HG02970 (cell line): Measurements from ENCODE around the gene CHRNA4.
"Not testable (repeated sequence)": the region's sequence is repeated elsewhere in the genome, so short reads cannot be mapped to it uniquely, and the experiment has no call there.

Experiments
- ATAC-seq: cut with Tn5 transposase; IDR thresholded peaks from one replicate; pipeline ENCODE4 v1.9.1; 2021; ENCODE audit warnings: mild to moderate bottlenecking, moderate library complexity, moderate number of reproducible peaks; ENCODE audit not compliant: unreplicated experiment, low FRiP score

Gene CHRNA4

DNA sequence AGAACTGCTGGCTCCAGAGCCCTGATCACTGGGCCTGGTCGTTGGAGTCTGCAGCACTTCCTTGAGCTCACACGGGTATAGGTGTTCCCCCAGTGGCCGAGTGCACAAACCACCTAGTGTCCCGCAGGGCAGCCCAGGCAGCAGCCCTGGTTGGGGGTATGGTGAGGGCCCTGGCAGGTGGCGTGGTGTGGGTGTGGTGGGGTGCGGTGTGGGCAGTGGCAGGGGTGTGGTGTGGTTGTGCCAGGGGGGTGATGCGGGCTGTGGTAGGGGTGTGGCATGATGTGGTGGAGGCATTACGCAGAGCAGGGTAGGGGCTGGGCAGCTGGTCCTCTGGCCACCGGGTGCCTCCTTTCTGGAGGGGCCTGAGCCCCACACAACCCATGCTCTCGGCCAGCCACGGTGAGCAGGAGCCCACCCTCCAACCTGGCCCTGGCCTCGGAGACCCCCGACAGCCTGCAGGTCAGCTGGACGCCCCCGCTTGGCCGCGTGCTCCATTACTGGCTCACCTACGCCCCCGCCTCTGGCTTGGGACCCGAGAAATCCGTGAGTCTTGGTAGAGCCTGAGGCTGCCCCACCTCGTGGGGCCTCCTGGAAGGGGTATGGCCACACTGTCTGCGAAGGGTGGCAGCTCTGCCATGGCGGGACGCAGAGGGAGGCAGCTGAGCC is 47.7 kb downstream of the CHRNA4 start:
- ATAC-seq = no peak

DNA sequence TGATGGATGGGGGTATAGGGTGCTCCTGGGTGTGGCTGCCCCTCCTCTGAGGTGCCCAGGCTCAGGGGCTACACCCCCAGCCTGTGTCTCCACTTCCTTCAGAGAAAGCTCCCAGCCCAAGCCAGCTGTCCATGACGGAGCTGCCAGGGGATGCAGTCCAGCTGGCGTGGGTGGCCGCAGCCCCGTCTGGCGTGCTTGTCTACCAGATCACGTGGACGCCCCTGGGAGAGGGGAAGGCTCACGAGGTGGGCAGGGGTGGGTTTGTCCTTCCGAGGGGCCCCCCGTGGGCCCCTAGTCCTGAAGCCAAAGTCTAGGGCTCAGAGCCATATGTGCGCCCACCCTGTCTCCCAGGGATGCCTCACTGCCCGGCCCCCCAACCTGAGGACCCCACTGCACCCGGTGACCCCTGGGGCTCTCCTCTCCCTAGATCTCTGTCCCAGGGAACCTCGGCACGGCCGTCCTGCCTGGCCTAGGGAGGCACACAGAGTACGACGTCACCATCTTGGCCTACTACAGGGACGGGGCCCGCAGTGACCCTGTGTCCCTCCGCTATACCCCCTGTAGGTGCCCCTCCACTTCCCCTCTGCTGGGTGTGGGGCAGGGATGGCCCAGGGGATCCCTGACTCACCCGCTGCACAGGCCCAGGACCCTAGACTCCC is 48.3 kb downstream of the CHRNA4 start:
- ATAC-seq = no peak

DNA sequence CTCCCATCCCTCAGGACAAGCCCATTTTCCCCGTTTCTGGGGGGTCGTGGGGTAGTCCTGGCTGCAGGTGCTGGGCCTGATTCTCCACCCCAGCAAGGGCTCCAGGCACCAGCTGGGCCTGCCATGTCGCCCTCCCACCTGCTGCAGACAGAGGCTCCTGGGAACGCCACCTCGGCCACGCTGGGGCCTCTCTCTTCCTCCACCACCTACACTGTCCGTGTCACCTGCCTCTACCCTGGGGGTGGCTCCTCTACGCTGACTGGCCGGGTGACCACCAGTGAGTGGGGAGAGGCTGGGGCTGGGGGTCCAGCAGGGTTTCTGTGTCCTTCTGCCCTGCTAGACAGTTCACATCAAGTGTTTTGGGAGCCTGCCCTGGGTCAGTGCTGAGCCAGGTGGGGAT is 48.9 kb downstream of the CHRNA4 start:
- no peak for ATAC-seq

DNA sequence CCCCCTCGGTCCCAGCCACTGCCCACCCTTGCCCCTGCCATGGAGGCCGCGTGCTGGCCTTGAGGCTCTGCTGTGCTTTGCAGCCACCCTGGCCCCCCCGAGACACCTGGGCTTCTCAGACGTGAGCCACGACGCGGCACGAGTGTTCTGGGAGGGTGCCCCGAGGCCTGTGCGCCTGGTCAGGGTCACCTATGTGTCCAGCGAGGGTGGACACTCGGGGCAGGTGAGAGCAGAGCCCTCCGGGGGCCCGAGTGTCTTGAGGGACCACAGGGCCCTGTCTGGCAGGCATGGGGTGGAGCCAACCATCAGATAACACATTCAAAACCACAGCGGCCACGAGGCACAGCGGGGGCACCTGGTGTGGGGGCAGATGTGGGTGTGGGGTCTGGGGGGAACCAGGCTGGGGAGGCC is 49.3 kb downstream of the CHRNA4 start:
- ATAC-seq = no peak

DNA sequence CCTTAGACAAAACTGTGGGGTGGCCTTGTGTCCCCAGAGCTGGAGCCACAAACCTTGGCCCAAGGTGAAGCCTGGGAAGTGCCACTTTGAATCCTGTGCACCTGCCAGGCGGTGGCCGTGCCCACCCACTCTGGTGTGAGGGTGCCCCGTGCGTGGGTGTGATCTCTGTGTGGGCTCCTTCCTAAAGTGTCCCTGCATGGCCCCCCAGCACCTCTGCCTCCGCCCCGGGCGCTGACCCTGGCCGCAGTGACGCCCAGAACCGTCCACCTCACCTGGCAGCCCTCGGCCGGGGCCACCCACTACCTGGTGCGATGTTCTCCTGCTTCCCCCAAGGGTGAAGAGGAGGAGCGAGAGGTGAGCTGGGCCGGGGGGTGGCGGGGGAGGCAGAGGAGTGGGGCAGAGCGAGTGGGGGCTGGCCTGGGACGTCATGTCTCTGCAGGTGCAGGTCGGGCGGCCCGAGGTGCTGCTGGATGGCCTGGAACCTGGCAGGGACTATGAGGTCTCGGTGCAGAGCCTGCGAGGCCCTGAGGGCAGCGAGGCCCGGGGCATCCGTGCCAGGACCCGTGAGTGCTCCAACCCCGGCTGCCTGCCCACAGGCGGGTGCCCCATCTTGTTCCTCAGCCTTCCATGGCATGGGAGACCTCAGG is 49.8 kb downstream of the CHRNA4 start:
- no peak for ATAC-seq

DNA sequence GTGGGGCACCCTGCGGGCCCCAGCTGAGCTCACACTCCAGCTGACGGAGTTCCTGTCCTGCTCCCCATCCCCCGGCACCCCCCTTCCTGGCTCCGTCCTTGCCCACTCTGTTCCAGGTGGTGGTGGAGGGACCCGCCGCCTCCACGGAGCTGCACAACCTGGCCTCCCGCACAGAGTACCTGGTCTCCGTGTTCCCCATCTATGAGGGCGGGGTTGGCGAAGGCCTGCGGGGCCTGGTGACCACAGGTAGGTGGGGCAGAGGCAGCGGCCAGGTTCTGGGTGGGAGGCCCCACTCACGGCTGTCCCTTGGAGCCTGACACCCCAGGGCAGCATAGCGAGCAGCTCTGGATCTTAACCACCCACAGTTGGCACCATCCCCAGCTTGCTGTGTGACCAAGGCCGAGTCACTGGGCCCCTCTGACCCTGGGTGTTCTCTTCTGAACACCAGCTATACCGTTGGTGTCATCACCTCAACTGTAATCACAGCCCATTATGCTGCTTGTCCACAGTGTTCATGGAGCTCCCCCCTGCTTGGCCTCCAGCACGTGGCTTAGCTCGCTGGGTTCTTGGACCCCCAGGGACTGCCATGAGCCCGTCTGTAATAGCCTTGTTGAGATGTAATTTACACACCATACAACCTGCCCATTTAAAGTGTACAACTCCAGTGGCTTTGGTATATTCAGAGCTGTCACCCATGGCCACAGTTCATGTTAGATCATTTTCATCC is 50.7 kb downstream of the CHRNA4 start:
- ATAC-seq = no peak

DNA sequence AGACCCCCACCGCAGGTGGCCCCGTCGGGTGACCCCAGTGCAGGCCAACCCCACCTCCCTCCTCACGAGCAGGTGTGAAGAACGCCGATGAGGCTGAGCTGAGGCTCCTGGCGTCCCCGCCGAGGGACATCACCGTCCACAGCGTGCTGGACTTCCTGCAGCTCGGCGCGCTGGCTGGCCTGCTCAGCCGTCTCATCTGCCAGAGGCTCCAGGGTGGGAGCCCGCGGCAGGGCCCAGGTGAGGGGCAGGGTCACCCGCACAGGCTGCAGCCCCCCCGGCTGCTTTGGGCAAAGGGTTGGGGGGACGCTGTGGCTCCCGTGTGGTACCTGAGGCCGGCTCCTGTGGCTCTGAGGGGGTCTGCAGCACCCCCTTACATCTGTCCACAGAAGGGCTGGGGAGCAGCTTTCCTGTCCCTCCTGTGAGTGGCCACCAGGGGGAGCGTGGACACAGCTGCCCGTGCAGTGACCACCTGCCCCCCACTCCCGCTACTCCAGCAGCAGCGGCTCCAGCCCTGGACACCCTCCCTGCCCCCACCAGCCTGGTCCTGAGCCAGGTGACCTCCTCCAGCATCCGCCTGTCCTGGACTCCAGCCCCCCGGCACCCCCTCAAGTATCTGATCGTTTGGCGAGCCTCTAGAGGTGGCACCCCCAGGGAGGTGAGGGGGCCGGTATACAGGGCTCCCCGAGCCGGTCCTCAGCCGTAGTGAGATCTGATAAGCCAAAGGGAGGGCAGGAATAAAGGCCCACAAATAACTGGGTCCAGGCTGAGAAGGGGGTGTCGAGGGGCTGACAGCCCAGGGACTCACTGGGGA is 51.7 kb downstream of the CHRNA4 start:
- no peak for ATAC-seq

DNA sequence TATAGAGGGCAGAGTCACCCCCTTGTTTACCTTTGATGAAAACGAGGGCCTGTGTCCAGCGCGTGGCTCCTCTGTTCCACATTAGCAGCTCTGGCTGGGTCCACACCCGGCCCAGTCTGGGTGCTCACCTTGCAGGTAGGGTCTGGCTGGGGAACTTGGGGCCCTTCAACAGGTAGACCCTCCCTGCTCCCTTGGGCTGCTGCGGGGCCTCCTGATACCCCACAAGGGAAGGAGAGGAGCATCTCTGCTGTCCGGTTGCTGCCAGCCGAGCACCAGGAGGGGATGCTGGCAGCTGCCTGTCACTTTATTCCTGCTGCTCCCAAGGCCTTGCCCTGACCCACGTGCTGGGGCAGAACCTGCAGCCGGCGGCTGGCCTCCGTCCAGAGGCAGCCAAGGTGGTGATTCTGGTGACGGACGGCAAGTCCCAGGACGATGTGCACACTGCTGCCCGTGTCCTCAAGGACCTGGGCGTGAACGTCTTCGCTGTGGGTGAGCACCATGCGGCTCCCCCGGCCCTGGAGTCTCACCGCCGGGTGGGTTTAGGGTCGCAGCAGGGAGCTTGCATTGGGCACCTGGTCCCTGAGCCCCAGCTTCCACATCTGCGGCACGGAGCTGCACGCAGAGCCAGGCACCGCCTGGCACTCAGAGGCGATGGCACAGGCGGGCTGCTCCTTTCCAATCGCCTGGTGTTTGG is 52.8 kb downstream of the CHRNA4 start:
- ATAC-seq = no peak

DNA sequence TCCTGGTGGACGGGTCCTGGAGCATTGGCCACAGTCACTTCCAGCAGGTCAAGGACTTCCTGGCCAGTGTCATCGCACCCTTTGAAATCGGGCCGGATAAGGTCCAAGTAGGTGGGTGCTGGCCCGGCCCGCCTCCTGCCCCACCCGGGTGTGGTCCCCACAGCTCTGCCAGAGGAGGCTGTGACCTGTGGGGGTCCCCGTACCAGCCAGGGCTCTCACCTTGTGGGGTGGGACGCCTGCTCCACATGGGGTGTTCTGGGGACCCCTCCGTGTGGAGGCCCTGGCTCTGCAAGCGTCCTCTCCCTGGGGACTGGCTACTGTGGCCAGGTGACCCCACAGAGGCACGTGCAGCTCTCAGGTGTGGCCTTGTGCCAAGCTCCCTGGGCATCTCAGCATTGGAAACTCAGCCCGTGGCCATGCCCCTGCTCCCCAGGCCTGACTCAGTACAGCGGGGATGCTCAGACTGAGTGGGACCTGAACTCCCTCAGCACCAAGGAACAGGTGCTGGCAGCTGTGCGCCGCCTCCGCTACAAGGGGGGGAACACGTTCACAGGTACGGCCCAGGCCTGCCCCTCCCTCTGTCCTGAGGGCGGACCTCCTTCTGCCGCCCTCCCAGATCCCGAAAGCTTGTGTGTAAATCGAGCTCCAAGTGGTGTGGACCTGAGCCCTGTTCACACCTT is 53.5 kb downstream of the CHRNA4 start:
- no peak for ATAC-seq

DNA sequence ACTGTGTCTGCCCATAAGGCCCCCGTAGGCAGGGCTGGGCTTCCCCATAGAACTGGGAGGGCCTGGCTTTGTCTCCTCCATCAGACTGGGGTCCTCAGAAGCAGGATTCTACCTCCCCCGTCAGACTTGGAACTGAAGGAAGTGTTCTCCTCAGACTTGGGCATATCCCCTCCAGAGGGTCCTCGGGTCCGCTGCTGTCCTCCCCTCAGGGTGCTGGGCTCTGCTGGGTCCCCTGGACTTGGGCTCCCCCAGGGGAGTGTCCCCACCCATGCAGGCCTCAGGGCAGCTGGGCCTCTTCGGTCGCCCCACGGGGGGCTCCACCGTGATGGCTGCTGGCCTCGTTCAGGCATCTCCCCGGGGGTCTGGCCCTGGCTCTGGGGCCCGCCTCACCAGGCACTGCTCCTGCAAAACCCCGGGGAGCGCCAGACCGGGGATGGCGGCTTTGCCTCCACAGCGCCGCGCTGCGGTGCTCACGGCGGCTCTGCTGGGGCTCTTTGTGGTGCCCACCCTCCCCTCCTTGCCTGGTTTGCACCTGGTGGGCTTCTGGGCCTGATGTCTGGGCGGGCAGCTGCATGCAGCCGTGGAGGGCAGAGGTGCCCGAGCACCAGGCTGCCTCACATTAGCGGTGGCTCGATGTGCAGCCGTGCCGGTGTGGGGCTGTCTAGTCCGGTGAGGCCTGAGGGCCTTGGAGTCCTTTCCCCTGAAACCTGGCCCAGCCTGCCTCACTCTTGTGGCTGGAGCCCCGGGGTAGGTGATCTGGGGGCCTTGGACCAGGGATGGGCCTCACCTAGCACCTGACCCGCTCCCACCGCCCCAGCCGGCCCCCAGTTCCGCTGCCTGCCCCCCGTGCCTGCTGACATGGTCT is 54.2 kb downstream of the CHRNA4 start:
- no peak for ATAC-seq

DNA sequence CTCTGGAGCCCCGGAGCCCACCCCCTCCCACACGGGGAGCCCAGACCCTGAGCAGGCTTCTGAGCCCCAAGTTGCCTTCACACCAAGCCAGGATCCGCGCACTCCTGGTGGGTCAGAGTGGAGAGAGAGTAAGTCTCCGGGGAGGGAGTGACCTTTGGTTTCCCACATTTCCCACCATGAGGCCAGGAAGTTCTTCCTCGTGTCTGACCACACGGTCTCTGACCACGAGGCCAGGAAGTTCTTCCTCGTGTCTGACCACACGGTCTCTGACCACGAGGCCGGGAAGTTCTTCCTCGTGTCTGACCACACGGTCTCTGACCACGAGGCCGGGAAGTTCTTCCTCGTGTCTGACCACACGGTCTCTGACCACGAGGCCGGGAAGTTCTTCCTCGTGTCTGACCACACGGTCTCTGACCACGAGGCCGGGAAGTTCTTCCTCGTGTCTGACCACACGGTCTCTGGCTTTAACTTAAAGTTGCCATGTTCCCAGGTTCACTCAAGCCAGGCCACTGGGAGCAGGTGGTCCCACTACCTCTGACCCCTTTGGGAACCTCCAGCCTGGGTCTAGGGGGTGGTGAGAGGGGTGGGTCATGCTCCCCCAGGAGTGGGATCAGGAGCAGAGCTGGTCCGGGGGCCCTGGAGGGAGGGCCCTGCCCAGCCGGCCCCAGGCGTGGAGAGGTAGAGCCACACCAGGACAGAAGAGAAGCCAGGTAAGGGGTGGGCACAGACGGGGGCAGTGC is 55.0 kb downstream of the CHRNA4 start:
- ATAC-seq = not testable (repeated sequence)

DNA sequence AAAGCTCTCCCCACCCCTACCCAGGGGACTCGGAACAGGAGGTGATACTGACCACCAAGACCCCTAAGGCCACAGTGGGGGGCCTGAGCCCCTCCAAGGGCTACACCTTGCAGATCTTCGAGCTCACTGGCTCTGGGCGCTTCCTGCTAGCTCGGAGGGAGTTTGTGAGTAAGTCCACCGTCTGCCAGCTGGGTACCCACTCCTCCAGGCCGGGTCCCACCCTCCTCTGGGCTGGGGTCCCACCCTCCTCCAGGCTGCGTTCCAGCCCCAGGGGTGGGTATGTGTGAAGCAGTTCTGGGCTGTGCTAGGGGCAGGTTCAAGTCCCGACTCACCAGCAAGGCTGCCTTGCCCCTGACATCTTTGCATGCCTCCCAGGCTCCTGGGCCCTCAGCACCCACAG is 55.8 kb downstream of the CHRNA4 start:
- no peak for ATAC-seq

DNA sequence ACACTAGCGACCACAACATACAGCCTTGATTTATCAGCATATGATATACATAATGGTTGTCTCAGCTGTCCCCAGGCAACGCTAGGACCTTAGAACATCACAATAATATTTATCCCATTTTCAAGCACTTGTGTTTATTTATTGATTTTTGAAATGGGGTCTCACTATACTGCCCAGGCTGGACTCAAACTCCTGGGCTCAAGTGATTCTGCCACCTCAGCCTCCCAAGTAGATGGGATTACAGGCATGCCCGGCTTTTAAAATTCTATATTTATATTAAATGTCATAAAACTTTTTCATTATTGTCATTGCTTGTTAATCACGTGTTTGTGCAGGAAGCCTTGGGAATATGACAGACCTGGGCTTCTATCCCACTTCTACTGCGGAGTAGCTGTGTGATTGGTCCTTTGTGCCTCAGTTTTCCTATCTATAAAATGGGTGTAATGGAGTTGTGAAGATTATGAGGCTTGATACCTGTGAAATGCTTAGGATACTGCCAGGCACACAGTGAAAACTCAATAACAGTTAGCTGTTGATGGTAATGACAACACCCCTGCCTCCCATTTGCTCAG is 58.0 kb downstream of the CHRNA4 start:
- no peak for ATAC-seq

DNA sequence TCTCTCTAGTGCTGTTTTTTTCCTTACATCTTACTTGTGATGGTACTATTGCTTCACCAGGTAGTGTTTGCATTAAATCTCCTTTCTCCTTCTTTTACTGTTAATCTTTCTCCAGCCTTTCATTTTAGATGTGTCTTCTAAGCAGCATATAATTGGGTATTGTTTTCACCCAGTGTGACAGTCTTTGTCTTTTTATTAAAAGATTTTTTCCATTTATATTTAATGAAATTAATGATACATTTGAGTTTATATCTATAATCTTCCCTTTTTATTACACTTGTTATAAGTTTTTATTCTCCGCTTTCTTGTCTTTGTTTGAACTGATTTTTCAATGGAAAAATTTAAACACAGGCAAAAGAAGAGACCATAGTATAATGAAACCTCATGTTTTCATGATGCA is 59.5 kb downstream of the CHRNA4 start:
- ATAC-seq = no peak

DNA sequence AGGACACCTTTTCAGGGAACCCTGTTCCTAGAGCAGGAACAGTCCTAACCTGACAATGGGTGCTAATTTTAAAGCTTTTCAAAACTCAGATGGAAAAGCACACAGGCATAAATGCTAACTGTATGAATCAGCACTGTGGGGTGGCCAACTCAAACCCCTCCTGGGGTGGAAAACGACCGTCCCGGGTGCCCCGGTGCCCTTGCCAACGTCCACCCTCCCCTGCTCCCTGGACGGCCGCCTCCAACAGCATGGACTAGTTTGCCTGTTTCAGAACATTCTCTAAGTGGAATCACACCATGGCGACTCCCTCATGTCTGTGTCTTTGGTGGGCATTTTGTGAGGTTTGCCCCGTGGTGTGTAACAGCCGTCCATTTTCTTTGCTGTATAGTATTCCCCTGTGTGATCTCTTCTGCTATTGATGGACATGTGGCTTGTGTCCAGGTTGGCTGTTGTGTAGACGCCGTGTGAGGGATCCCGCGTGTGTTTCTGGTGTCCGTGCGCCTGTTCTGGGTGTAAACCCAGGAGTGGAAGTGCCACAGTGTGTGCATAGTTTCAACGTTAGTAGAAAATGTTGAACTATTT is 62.3 kb downstream of the CHRNA4 start:
- ATAC-seq = no peak

DNA sequence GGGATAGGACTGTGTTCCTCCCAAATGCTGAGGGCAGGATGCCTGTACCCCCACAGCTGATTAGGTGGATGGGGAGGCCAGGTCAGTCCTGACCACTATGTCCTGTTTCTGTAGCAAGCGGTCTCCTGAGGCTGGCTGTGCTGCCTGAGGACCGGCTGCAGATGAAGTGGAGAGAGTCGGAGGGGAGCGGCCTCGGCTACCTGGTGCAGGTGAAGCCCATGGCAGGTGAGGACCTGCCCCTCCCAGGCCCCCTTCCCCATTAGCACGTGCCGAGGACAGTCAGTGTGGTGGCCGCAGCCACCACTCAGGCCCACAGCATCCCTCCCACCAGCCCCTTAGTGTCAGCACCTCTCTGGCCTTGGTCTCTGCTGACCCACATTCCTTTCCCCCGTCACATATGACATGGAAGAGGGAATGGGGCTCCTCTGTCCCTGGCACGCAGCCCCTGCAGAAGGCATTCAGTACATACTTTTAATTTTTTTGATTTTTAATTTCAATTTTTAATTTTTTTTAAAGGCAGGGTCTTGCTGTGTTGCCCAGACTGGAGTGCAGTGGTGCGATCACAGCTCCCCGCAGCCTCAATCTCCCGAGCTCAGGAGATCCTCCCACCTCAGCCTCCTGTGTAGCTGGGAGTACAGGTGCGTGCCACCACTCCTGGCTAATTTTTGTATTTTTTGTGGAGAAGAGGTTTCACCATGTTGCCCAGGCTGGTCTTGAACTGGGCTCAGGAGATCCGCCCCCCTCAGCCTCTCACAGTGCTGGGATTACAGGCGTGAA is 63.2 kb downstream of the CHRNA4 start:
- ATAC-seq = no peak
